ENCODE results near the gene CRYGB.

Gene CRYGB

GRCh38 chr2:208146006-208146405 is at the start of gene CRYGB:
Gene CRYGB (minus strand): TSS chr2:208146158. CDS start chr2:208146120, 38 bp downstream.
- DNase-seq, result no peak

DNA sequence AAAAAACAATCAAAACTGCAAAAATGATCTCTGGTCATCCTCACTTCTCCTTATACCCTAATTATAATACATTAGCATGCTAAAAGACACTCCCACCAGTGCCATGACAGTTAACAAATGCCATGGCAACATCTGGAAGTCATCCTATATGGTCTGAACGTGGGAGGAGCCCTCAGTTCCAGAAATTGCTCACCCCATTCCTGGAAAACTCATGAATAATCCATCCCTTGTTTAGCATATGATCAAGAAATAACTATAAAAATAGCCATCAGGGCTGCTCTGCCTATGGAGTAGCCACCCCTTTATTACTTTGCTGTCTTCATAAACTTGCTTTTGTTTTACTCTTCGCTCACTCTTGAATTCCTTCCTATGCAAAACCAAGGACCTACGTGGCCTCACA is 49.6 kb upstream of the CRYGB start:
- DNase-seq, result no peak

DNA sequence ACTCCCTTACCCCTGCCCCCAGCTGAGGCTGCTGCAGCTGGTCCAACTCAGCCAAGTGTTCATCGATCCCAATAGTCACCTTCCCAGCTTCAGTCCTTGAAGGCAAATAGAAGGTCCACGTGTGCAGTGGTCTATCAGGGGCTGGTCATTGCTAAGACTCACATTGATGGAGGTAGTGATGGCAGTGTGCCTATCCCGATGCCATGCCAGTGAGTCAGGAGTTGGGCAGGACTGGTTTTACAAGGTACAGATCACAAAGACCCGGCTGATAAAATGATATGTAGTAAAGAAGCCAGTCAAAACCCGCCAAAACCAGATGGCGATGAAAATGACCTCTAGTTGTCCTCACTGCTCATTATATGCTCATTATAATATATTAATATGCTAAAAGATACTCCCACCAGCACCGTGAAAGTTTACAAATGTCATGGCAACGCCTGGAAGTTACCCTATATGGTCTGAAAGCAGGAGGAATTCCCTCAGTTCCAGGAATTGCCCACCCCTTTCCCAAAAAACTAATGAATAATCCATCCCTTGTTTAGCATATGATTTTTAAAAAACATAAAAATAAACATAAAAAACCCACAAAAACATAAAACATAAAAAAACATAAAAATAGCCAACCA is 46.8 kb upstream of the CRYGB start:
- DNase-seq, result no peak

DNA sequence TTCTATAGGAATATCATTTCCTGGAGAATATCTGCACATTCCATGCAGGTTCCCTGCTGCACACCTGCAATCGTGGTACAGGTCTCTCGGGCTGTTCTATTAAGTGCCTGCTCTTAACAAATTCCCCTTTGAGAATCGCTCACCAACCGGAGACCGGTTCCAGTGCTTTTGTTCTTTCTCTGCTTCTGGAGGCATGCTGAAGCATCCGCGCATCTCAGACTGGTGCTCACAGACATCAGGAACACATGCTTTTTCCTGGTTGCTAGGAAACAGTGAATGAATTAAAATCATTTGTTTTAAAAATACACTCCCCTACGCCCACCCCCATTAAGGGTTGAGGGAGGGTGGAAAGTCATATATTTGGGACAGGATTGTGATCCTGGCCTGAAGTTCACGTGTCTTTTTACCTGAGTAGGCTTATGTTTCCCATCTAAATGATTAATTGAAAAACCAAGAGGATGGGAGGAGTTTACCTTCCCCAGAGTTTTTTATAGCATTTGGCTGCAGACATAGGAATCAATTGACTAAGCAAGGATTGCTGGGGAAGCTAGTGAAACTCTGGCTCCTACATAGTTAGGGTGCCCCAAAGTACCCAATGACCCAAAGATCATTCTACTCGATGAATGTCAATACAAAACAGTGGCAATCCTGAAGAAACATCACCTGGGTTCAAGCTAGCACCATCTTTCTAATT is 44.0 kb upstream of the CRYGB start, which contains the start of gene C2orf80:
Gene C2orf80, minus strand, starts transcription at position 221 of the 694 bp plus-strand sequence. CDS start 3,044 bp downstream, outside the sequence.
- no peak for DNase-seq

DNA sequence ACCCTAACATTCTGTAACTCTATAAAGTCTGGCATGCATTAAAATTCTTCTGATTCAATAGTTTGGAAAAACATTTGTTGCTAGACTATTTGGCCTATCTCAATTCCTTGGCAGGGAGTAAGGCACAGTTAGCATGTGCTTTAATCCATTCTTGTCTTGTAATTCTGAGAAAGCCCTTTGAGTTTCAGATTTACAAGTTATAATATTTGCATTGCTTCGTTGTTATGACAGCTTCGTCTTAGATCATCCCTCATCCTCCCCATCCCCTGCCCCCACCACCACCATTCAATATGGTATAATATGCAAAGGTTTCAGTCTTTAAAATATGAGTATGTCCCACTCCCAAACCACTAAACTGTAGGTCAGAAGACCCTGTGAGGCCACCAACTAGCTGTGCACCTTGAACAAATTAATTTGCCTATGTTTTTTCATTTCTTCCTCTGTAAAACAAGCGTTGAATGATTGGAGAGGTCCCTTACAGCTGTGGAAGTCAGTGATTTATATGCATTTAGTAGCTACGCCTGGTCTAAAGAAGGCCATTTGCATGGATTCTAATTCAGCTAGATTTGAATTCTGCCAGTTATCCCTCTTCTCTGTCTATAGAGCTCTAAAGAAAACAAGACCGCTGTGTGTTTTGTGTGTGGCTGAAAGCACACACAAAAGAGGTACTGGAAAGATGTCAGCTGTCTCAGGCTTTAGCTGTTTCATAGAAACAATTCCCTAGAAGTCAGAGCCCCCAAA is 43.3 kb upstream of the CRYGB start:
- DNase-seq, result no peak

- DNase-seq, result no peak
Measured at GRCh38 chr2:208186893-208187292, 40.9 kb upstream of the CRYGB start.

DNA sequence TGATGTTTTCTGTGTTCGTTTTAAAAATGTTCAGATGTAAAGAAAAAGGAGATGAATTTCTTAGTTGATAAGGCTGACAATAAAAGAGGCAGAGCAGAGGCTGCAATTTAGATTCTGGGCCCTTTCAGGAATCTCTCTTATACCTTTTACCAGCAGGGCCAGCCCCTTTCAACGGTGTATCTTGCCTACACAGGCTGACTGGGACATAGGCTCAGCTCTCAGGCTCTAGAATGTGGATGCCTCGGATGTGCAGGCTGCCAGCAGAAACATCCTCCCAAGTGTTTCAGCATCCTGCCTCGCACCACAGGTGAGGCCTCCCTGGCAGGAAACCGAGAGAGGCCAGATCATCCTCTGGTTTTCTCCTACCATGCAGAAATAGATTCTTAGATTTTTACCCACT is 40.5 kb upstream of the CRYGB start:
- DNase-seq, result no peak

GRCh38 chr2:208183972-208184705 is 38.2 kb upstream of the CRYGB start:
- DNase-seq, result no peak

GRCh38 chr2:208183526-208183925 is 37.6 kb upstream of the CRYGB start:
- DNase-seq, result no peak

GRCh38 chr2:208182835-208183234 is 36.9 kb upstream of the CRYGB start:
- DNase-seq, result no peak

GRCh38 chr2:208179028-208179609 is 33.2 kb upstream of the CRYGB start:
- no peak for DNase-seq

- no peak for DNase-seq
Measured at GRCh38 chr2:208175840-208176153, 29.8 kb upstream of the CRYGB start.

DNA sequence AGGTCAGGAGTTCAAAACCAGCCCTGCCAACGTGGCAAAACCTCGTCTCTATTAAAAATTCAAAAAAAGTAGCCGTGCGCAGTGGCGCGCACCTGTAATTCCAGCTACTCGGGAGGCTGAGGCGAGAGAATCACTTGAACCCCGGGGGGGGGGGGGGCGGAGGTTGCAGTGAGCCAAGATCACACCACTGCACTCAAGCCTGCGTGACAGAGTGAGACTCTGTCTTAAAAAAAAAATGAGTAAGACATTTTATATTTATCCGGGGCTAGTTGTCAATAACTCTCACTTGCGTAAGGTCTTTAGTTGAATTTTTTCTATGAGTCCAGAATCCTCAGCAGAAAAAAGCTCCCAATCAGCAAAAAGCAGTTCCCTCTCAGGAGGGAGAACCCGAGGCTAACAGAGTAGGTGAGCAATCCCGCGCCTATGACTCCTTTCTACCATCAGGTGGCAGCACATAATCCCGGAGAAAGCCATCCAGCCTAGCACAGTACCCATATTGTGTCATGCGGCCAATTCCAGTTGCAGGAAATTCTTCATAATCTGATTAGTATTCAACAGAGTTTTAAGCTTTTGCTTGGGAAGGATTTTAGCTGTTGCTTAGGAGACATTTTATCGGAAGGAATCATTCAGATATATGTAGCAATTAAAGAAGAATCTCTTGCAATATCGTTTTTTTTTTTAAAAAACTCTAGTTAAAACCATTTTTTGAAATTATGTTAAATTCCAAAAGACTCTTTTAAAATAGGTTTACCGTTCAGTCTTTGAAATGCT is 29.3 kb upstream of the CRYGB start:
- DNase-seq, result peak; percentile 68

DNA sequence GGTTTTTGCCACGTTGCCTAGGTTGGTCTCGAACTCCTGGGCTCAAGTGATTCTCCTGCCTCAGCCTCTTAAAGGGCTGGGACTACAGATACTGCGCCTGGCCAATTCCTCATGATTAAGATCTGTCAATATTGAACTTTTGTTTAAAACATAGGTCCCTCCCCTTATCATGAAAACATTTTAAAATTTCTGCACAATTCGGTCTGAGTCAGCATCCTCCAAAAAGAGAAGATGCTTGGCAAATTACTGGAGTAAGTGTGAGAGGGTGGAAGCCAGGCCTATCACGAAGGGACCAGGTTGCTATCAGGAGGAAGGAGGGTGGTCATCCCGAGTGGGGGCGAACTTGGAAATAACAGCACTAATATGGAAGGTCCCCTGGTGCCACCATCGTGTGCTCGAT is 28.2 kb upstream of the CRYGB start:
- no peak for DNase-seq

DNA sequence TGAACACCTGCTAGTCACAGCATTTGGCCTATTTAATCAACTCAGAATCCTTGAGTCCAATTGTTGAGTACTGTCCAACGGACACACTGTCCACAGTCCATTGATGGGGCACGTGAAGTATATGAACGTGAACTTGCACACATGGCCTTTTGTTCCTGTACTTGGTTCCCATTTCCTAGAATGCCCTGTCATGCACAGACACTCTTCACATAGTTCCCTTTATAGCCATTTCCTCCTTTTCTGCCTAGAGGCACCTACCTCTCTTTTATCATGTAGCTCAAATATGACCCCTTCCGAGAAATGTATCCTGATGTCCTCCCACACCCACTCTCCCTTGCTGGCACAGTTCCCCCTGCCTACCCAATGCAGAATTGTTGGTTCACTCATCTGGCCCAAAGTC is 26.2 kb upstream of the CRYGB start:
- DNase-seq, result no peak

DNA sequence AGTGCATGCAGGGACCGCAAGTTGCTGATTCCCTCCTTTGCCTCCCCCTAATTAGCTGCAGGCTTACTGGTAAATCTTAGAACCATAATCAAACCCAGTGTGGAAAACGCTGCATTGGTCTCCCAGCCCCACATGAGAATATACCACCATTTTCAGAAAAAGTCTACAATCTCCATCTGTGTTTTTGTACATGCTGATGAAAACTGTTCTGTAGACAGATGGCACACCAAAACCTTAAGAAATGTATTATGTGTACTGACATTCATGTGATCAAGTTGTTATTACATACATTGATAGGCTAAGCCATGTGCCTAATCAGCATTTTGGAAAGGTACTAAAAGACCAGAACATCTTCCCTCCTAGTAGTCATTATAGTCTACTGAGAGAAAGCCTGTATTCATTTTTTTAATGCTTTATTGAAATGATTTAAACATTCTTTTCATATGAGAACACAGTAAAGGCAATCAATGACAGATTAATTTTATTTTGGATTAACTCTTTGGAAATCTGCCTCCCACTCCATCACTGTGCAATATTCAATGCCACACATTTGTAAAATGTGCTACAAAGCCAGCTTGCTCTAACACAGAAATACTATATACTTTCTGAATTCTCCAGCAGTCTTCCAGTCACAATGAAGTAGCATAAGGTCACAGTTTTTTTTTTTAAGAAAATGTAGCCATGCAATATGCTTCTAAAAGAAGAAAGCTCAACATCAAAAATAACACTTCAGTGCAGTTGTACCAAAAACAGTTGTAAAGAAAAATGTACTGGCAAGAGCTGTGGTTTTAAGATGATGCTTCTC is 19.2 kb upstream of the CRYGB start:
- no peak for DNase-seq

DNA sequence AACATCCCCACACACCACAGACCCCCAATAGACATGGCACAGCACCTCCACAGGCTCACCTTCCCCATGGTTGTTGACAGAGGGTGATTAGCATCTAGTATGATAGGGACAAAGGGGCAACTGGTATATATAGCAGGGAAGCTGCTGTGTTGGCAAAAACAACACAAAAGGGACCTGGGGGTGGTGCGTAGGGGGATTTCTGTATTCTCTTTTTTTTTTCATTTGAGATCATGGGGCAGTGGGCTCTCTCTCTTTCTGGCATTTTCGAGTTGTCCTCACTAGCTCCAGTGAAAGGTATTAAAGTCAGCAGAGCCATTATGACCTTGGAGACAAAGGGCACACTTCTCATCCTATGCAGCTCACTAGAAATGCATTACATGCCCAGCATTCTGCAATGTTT is 17.5 kb upstream of the CRYGB start, which contains the start of gene CRYGA:
Gene CRYGA, minus strand, starts transcription at position 101 of the 400 bp plus-strand sequence. Its CDS starts 33 bp downstream, at position 68.
- no peak for DNase-seq

GRCh38 chr2:208156439-208156838 is 10.5 kb upstream of the CRYGB start:
- no peak for DNase-seq

GRCh38 chr2:208153156-208153555 is 7.2 kb upstream of the CRYGB start:
- no peak for DNase-seq

DNA sequence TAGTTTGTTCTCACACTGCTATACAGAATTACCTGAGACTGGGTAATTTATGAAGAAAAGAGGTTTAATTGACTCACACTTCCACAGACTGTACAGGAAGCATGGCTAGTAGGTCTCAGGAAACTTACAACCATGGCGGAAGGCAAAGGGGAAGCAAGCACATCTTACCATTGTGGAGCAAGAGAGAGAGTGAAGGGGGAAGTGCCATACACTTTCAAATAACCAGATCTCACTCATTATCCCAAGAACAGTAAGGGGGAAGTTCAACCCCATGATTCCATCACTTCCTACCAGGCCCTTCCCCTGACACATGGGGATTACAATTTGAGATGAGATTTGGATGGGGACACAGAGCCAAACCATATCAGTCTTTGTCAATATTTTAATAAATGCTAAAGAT is 5.0 kb upstream of the CRYGB start:
- DNase-seq, result no peak

GRCh38 chr2:208150094-208150493 is 4.1 kb upstream of the CRYGB start:
- DNase-seq, result no peak

All from amniotic stem cell (primary cell).